GM08714 (cell line): ENCODE measurements around the gene SEPHS2.
"Not testable (repeated sequence)": the region's sequence is repeated elsewhere in the genome, so short reads cannot be mapped to it uniquely, and the experiment has no call there.

ENCODE experiments used
- H3K4me3 ChIP-seq: fragments of 200-500 bp; sonication (Bioruptor generic); 2 replicates; pipeline ENCODE4 v1.5.1; 2014; ENCODE audit warnings: mild to moderate bottlenecking, low read length, inconsistent platforms
- ZNF274 ChIP-seq: IDR thresholded peaks from 2 replicates; pipeline ENCODE4 v1.6.1; 2012; ENCODE audit warnings: mild to moderate bottlenecking, low read depth, low read length

SEPHS2 gene

GRCh38 chr16:30401768-30402425 lies 43.8 kb downstream of the SEPHS2 start:
- TF ChIP-seq ZNF274 = no peak
- H3K4me3 ChIP-seq = no peak overlapping the region

- H3K4me3 ChIP-seq = peak overlapping the region; percentile 58; the same call in 1 of the 2 replicates
- no peak for TF ChIP-seq ZNF274
Measured at GRCh38 chr16:30399435-30400186, 46.1 kb downstream of the SEPHS2 start.

DNA sequence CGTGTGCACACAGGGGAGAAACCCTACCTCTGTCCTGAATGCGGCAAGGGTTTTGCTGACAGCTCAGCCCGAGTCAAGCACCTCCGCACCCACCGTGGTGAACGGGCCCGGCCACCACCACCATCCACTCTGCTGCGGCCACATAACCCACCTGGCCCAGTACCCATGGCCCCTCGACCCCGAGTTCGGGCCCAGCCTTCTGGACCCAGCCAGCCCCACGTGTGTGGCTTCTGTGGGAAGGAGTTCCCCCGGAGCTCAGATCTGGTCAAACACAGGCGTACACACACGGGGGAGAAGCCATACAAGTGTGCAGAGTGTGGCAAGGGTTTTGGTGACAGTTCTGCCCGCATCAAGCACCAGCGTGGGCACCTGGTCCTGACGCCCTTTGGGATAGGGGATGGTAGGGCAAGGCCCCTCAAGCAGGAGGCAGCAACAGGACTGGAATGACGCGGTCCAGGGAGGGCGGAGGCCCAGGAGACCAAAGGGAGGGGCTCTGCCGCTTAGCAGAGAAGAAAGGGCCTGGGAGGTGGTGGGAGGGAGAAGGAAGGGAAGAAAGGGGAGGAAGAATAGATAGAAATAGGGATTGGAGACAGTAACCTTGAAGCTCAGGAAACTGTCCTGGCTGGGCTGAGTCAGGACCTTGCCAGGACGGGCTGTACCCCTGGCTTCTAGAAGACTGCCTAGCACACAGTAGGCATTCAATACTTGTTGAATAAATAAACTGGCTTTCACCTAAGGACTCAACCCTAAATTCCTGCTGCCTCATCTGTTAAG lies 46.8 kb downstream of the SEPHS2 start:
- TF ChIP-seq ZNF274 = no peak
- no peak overlapping the region for H3K4me3 ChIP-seq

- no peak overlapping the region for H3K4me3 ChIP-seq
- no peak for TF ChIP-seq ZNF274
Measured at GRCh38 chr16:30397776-30398660, 47.7 kb downstream of the SEPHS2 start.

GRCh38 chr16:30397056-30397455 lies 48.6 kb downstream of the SEPHS2 start:
- no peak for TF ChIP-seq ZNF274
- no peak overlapping the region for H3K4me3 ChIP-seq

DNA sequence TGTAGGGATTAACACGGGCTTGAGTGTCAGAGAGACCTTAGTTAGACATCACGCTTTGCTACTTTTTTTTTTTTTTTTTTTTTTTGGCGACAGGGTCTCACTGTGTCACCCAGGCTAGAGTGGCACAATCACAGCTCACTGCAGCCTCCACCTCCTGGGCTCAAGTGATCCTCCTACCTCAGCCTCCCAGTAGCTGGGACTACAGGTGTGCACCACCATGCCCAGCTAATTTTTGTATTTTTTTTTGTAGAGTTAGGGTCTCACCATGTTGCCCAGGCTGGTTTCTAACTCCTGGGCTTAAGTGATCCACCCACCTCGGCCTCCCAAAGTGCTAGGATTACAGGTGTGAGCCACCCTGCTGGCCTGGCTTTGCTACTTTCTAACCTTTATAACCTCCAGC lies 49.0 kb downstream of the SEPHS2 start:
- not testable (repeated sequence) for H3K4me3 ChIP-seq

DNA sequence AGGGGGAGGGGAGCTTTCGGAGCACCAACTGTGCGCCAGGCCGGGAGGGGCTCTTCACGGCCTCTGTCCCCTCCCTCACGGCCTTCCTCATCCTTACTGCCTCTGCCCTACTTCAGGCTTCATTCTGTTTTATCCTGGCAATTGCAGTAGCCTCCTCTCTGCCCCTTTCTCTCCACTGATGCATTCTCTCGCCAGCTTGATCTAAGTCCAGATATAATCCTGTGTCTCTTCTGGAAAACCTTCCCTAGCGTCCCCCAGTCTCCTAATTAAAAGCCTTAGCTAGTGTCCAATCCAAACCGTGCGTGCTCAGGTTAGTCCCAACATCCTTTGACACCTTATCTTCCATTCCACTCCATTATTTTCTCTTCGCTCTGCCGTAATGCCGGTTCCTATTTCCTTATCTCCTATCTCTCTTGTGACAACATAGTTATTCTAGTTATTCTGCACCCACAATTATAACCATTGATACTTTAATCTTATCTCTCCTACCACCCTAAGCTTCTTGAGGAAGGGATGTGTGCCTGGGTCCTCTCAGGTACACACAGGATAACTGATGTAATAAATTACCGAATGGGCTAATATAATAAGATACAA lies 49.6 kb downstream of the SEPHS2 start:
- peak overlapping the region; percentile 63 for H3K4me3 ChIP-seq
- no peak for TF ChIP-seq ZNF274

DNA sequence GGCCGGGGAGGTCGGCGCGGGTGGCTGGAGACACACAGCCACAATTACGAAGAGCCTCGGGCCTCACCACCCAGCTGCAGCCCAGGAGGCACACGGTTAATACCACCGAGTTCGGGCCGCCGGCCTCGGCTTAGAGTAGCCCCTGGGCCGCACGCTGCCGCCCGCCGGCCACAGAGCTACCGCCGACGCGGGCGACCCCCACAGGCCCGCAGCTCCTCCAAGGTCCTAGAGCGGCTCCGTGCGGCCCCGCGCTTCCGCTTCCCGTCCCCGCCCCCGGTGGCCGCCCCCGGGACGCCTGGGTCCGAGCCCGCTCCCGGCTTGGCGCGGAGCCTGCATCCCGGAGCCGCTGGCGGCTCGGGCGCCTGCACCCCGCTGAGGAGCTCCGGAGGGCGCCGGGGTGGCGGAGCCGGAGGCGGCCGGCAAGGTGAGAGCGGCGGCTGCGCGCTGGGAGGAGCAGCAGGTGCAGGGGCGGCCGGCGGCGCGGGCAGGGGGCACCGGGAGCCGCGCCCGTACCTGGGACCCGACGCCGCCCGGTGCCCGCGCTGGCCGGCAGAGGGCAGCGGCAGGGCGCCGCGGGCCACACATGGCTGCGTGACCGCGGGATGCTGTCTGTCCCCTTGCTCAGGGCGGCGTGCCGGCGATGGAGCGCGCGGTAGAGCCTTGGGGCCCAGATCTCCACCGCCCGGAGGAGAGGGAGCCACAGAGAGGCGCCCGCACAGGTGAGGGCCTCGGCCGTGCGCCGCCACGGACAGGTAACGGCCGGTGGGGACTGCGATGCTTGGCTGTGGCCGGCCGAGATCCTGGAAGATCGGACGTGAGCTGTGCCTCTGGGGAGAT lies 50.3 kb downstream of the SEPHS2 start, which contains the start of gene ZNF48:
Gene ZNF48 (plus strand): TSS at position 266 of the 837 bp plus-strand sequence. CDS start 375 bp downstream, at position 641.
- TF ChIP-seq ZNF274 = no peak

GRCh38 chr16:30394592-30395154 lies 51.0 kb downstream of the SEPHS2 start:
- TF ChIP-seq ZNF274 = no peak
- peak overlapping the region; percentile 63 for H3K4me3 ChIP-seq

More for the DNA sequence above, 50.3 kb downstream of the SEPHS2 start, which contains the start of gene ZNF48:
- peak within 1 kb of the TSS; percentile 63 for H3K4me3 ChIP-seq
